Activated B cell treated with CpG ODN at 0.5 μM for 24 hours (primary cell): ENCODE measurements around the gene SDSL. TPM values are rescaled to one million over a fixed set of nuclear protein-coding genes. Genes with fewer than 3 reads are reported as not detected.
A peak's percentile ranks its signal among the peaks of the same experiment; 100 is the strongest.

ENCODE experiments used
- ATAC-seq: fragments of 200-7000 bp; cut with Tn5 transposase; one replicate; pipeline ENCODE4 v1.10.0; 2021; ENCODE audit warnings: low read depth, mild to moderate bottlenecking, moderate library complexity
- CTCF ChIA-PET: fragments of 350-600 bp; sonication (Branson Sonifier 250); formaldehyde crosslinking; loops from one replicate; lab custom pipeline; 2021; ENCODE audit warnings: antibody characterized with exemption; lab: Charles Lee
- POLR2A ChIA-PET: fragments of 350-600 bp; sonication (Branson Sonifier 250); formaldehyde crosslinking; loops from one replicate; lab custom pipeline; 2021; ENCODE audit warnings: antibody characterized with exemption; lab: Charles Lee
- DNase-seq: peaks from one replicate; pipeline ENCODE4 v3.0.0; 2022
- H3K27ac Mint-ChIP-seq: one replicate; pipeline ENCODE4 v1.8.0; 2020; ENCODE audit warnings: mixed read lengths
- H3K27me3 Mint-ChIP-seq: one replicate; pipeline ENCODE4 v1.8.0; 2021; ENCODE audit warnings: mixed read lengths
- H3K36me3 Mint-ChIP-seq: one replicate; pipeline ENCODE4 v1.8.0; 2021; ENCODE audit warnings: low read depth, mixed read lengths
- H3K4me1 Mint-ChIP-seq: one replicate; pipeline ENCODE4 v1.8.0; 2021; ENCODE audit warnings: mixed read lengths
- H3K4me3 Mint-ChIP-seq: one replicate; pipeline ENCODE4 v1.8.0; 2020; ENCODE audit warnings: mild to moderate bottlenecking, mixed read lengths
- H3K9me3 Mint-ChIP-seq: one replicate; pipeline ENCODE4 v1.8.0; 2020; ENCODE audit warnings: mixed read lengths
- CTCF ChIP-seq: fragments of 200-600 bp; IDR thresholded peaks from one replicate; pipeline ENCODE4 v1.8.0; 2022; ENCODE audit warnings: antibody characterized with exemption, mild to moderate bottlenecking
- intact Hi-C: fragments of 100-400 bp; cut with micrococcal nuclease; formaldehyde crosslinking; loops from one replicate; pipeline ENCODE4 v1.15.1; 2024
- total RNA-seq: library from RNA; stranded (reverse); gene quantifications from 2 replicates; pipeline ENCODE4 v1.2.3, GENCODE V29; 2022

SDSL gene
- total RNA-seq, 1 donor from 2014 or later, result 0.20 TPM

GRCh38 chr12:113409462-113410124 lies 12.6 kb upstream of the SDSL start:
- no peaks in the 10 kb centered on the region for H3K9me3 Mint-ChIP-seq
- intact Hi-C loops, result no loop called here
- ChIA-PET CTCF (no interaction called here), POLR2A (interaction anchor here (0.5 kb wide), 1 partner anchor 222 kb away, joined by 8 read pairs; no protein-coding TSS in a partner anchor)
- DNase-seq, result no peak
- peaks cover under 1% of the 10 kb centered on the region for H3K4me1 Mint-ChIP-seq
- H3K27ac Mint-ChIP-seq, result no peak overlapping the region
- H3K27me3 Mint-ChIP-seq, result peaks cover 13% of the 10 kb centered on the region
- ATAC-seq, result no peak
- no peak for TF ChIP-seq CTCF
- H3K36me3 Mint-ChIP-seq, result no peaks in the 10 kb centered on the region
- no peak overlapping the region for H3K4me3 Mint-ChIP-seq

- no peak overlapping the region for H3K27ac Mint-ChIP-seq
- ATAC-seq (no peak), DNase-seq (no peak)
- no peaks in the 10 kb centered on the region for H3K36me3 Mint-ChIP-seq
- H3K4me1 Mint-ChIP-seq, result peaks cover 9% of the 10 kb centered on the region
- TF ChIP-seq CTCF, result no peak
- no peaks in the 10 kb centered on the region for H3K9me3 Mint-ChIP-seq
- H3K4me3 Mint-ChIP-seq, result no peak overlapping the region
- CTCF ChIA-PET, result no interaction called here
- intact Hi-C loops, result no loop called here
- peaks cover 15% of the 10 kb centered on the region for H3K27me3 Mint-ChIP-seq
- POLR2A ChIA-PET, result interaction anchor here (0.7 kb wide), 1 partner anchor 143 kb away, joined by 6 read pairs; no protein-coding TSS in a partner anchor
Measured at GRCh38 chr12:113413488-113413939, 8.7 kb upstream of the SDSL start.

- no peak overlapping the region for H3K4me3 Mint-ChIP-seq
- CTCF ChIA-PET, result no interaction called here
- POLR2A ChIA-PET, result no interaction called here
- H3K4me1 Mint-ChIP-seq, result peaks cover 9% of the 10 kb centered on the region
- ATAC-seq (no peak), DNase-seq (no peak)
- H3K9me3 Mint-ChIP-seq, result no peaks in the 10 kb centered on the region
- no peaks in the 10 kb centered on the region for H3K36me3 Mint-ChIP-seq
- H3K27ac Mint-ChIP-seq, result no peak overlapping the region
- H3K27me3 Mint-ChIP-seq, result peaks cover 15% of the 10 kb centered on the region
- TF ChIP-seq CTCF, result no peak
- intact Hi-C loops, result no loop called here
Measured at GRCh38 chr12:113414519-113415038, 7.6 kb upstream of the SDSL start.

- no peaks in the 10 kb centered on the region for H3K36me3 Mint-ChIP-seq
- no peaks in the 10 kb centered on the region for H3K9me3 Mint-ChIP-seq
- H3K27ac Mint-ChIP-seq, result peak overlapping the region; percentile 46
- DNase-seq (no peak), ATAC-seq (peak; percentile 58)
- H3K4me1 Mint-ChIP-seq, result peaks cover 9% of the 10 kb centered on the region
- H3K4me3 Mint-ChIP-seq, result no peak overlapping the region
- no peak for TF ChIP-seq CTCF
- CTCF ChIA-PET, result no interaction called here
- peaks cover 12% of the 10 kb centered on the region for H3K27me3 Mint-ChIP-seq
- POLR2A ChIA-PET, result interaction anchor here (0.6 kb wide), 1 partner anchor 241 kb away, joined by 5 read pairs; no protein-coding TSS in a partner anchor
- intact Hi-C loops, result no loop called here
Measured at GRCh38 chr12:113416091-113416754, 6.0 kb upstream of the SDSL start.

- H3K36me3 Mint-ChIP-seq, result no peaks in the 10 kb centered on the region
- CTCF ChIA-PET, result no interaction called here
- intact Hi-C loops, result no loop called here
Measured at GRCh38 chr12:113418213-113418879, 3.8 kb upstream of the SDSL start.

More at GRCh38 chr12:113418213-113418879, 3.8 kb upstream of the SDSL start:
- no peak for TF ChIP-seq CTCF
- H3K4me3 Mint-ChIP-seq, result no peak overlapping the region
- peaks cover 20% of the 10 kb centered on the region for H3K4me1 Mint-ChIP-seq
- peaks cover 8% of the 10 kb centered on the region for H3K27me3 Mint-ChIP-seq
- ATAC-seq (no peak), DNase-seq (no peak)
- POLR2A ChIA-PET, result no interaction called here
- H3K9me3 Mint-ChIP-seq, result no peaks in the 10 kb centered on the region
- H3K27ac Mint-ChIP-seq, result no peak overlapping the region
